Hematopoietic multipotent progenitor cell (in vitro differentiated cells): ENCODE measurements around the gene TLN1. TPM values are rescaled to one million over a fixed set of nuclear protein-coding genes. Genes with fewer than 3 reads are reported as not detected.

Experiments used
- DNase-seq, 3 donors: peaks; one replicate each; pipeline ENCODE4 v3.0.0-alpha.2; 2011 to 2015; ENCODE audit warnings: low read depth in 2 of 3, low spot score in 2 of 3
- small RNA-seq: library from RNA; depleted of rRNA; stranded (forward); fragments of <200 nt; gene quantifications from one replicate; pipeline ENCODE3, GENCODE V24; 2012
- total RNA-seq: library from RNA; depleted of rRNA; stranded (reverse); fragments of >200 nt; gene quantifications from one replicate; pipeline ENCODE4 v1.2.3, GENCODE V29; 2012

Gene TLN1
- total RNA-seq, 1 donor: 414 TPM

- no peak for DNase-seq
Observed at GRCh38 chr9:35651956-35652828, 79.8 kb downstream of the TLN1 start.

GRCh38 chr9:35650341-35651158, 81.4 kb downstream of the TLN1 start, which contains the start of gene SIT1:
SIT1 (minus strand) TSS chr9:35650931; CDS start chr9:35650853, 78 bp downstream.
- DNase-seq: no peak

- DNase-seq: no peak
Observed at GRCh38 chr9:35649431-35650340, 82.3 kb downstream of the TLN1 start.

Small RNA genes within 50 kb of the gene (small RNA-seq; reads per million reads assigned to genes)
- gene MIR6853 (not detected), gene RMRP (not detected), gene RN7SL22P (not detected)

Other genes with a start within 250 kb of the TLN1 start
- gene RUSC2, start 242.1 kb downstream of the TLN1 start, total RNA-seq: 17.8 TPM
- 13.2 TPM for gene TESK1, start 126.9 kb downstream of the TLN1 start, total RNA-seq
- 6.7 TPM for gene CD72, start 113.8 kb downstream of the TLN1 start, total RNA-seq
- 0.54 TPM for gene SIT1, start 81.3 kb downstream of the TLN1 start, total RNA-seq
- gene RMRP, start 74.2 kb downstream of the TLN1 start, total RNA-seq: 38,740 TPM
- gene CCDC107, start 73.9 kb downstream of the TLN1 start, total RNA-seq: 5.7 TPM
- 1.3 TPM for gene ARHGEF39, start 67.0 kb downstream of the TLN1 start, total RNA-seq
- gene CA9, start 58.3 kb downstream of the TLN1 start, total RNA-seq: 0.81 TPM
- gene TPM2, start 42.3 kb downstream of the TLN1 start, total RNA-seq: 5.7 TPM
- 25.0 TPM for gene CREB3, start 471 bp upstream of the TLN1 start, total RNA-seq
- gene GBA2, start 17.0 kb upstream of the TLN1 start, total RNA-seq: 41.5 TPM
- gene RGP1, start 17.1 kb upstream of the TLN1 start, total RNA-seq: 16.7 TPM
- 2.4 TPM for gene MSMP, start 22.1 kb upstream of the TLN1 start, total RNA-seq
- 1.6 TPM for gene NPR2, start 59.4 kb upstream of the TLN1 start, total RNA-seq
- gene SPAG8, start 80.1 kb upstream of the TLN1 start, total RNA-seq: 3.2 TPM
- 22.6 TPM for gene HINT2, start 82.8 kb upstream of the TLN1 start, total RNA-seq
- gene FAM221B, start 96.5 kb upstream of the TLN1 start, total RNA-seq: not detected
- gene TMEM8B, start 97.0 kb upstream of the TLN1 start, total RNA-seq: 1.1 TPM
- gene OR13J1, start 138.2 kb upstream of the TLN1 start, total RNA-seq: not detected
- gene HRCT1, start 174.0 kb upstream of the TLN1 start, total RNA-seq: not detected
- gene SPAAR, start 177.3 kb upstream of the TLN1 start, total RNA-seq: under 0.01 TPM
- gene OR2S2, start 226.0 kb upstream of the TLN1 start, total RNA-seq: not detected